Panc1 (cell line): Measurements from ENCODE around the gene TMEM63B. TPM values are rescaled to one million over a fixed set of nuclear protein-coding genes. Genes with fewer than 3 reads are reported as not detected.

ENCODE experiments used
- ATAC-seq: fragments of 200-7000 bp; cut with Tn5 transposase; 2 replicates; pipeline ENCODE4 v1.9.1; 2020; ENCODE audit warnings: mild to moderate bottlenecking, moderate library complexity
- BruUV-seq: library from RNA; stranded (reverse); fragments of 400-500 nt; replicated peaks from 2 replicates; lab custom pipeline; 2021; lab: Mats Ljungman, UMichigan
- CTCF ChIA-PET: fragments of 300-600 bp; sonication (Branson Sonifier 250); formaldehyde crosslinking; loops from one replicate; lab custom pipeline; 2022; ENCODE audit warnings: antibody characterized with exemption; lab: Charles Lee
- POLR2A ChIA-PET: fragments of 300-600 bp; sonication (Branson Sonifier 250); formaldehyde crosslinking; loops from one replicate; lab custom pipeline; 2022; ENCODE audit warnings: antibody characterized with exemption; lab: Charles Lee
- DNase-seq: peaks from one replicate; pipeline ENCODE4 v3.0.0-alpha.2; 2010; ENCODE audit warnings: low read depth, low spot score
- H3K27ac ChIP-seq: 2 replicates; pipeline ENCODE4 v1.5.1; 2011; ENCODE audit warnings: mild to moderate bottlenecking, low read length, inconsistent platforms
- H3K27me3 ChIP-seq: fragments of 200-500 bp; sonication (Bioruptor generic); 2 replicates; pipeline ENCODE4 v1.6.0; 2014; ENCODE audit warnings: low read length, inconsistent platforms; ENCODE audit not compliant: control insufficient read depth, insufficient read depth
- H3K36me3 ChIP-seq: fragments of 200-500 bp; sonication (Bioruptor generic); 2 replicates; pipeline ENCODE4 v1.5.1; 2014; ENCODE audit warnings: inconsistent platforms, mild to moderate bottlenecking, low read length, moderate library complexity; ENCODE audit not compliant: control insufficient read depth, insufficient read depth
- H3K4me1 ChIP-seq: 2 replicates; pipeline ENCODE4 v1.5.1; 2011; ENCODE audit warnings: inconsistent platforms, mild to moderate bottlenecking, low read length, moderate library complexity; ENCODE audit not compliant: control insufficient read depth, insufficient read depth
- H3K4me3 ChIP-seq, 2 experiments: 2 replicates each; pipeline ENCODE4 v1.5.1; 2011 to 2012; ENCODE audit warnings: low read depth in 2 of 2, low read length in 2 of 2, mild to moderate bottlenecking in 2 of 2, inconsistent platforms in 1 of 2, moderate library complexity in 1 of 2
- H3K9me3 ChIP-seq: fragments of 200-500 bp; sonication (Bioruptor generic); 2 replicates; pipeline ENCODE4 v1.5.1; 2014; ENCODE audit warnings: low read depth, mild to moderate bottlenecking, inconsistent platforms, low read length, moderate library complexity; ENCODE audit not compliant: control insufficient read depth, insufficient read depth
- POLR2AphosphoS5 ChIP-seq: IDR thresholded peaks from 2 replicates; pipeline ENCODE4 v1.6.1; 2012; ENCODE audit warnings: mild to moderate bottlenecking, low read depth, low read length, moderate library complexity
- SIN3A ChIP-seq: IDR thresholded peaks from 2 replicates; pipeline ENCODE4 v1.6.1; 2012; ENCODE audit warnings: low read depth, mild to moderate bottlenecking, low read length, moderate library complexity, borderline replicate concordance; ENCODE audit not compliant: insufficient read depth
- TCF7L2 ChIP-seq: IDR thresholded peaks from 2 replicates; pipeline ENCODE4 v1.6.1; 2011; ENCODE audit warnings: mild to moderate bottlenecking, low read depth, low read length, inconsistent platforms
- in situ Hi-C: cut with HindIII; loops from 2 replicates; pipeline ENCODE4 v1.10.0; 2016; ENCODE audit warnings: low sequenced_read_pairs, low pct_unique_long_range_greater_than_20kb
- intact Hi-C: fragments of 100-400 bp; cut with micrococcal nuclease; formaldehyde crosslinking; loops from one replicate; pipeline ENCODE4 v1.10.0; 2022; ENCODE audit not compliant: unreplicated experiment
- total RNA-seq: library from RNA; stranded (reverse); gene quantifications from one replicate; pipeline ENCODE4 v1.2.1, GENCODE V29; 2021; ENCODE audit not compliant: unreplicated experiment
- TF ChIP-seq, protein P1 (sequence below), 2 experiments: IDR thresholded peaks; 2 replicates each; pipeline ENCODE4 v1.6.1; 2011 to 2012; ENCODE audit warnings: low read depth in 2 of 2, control low read depth in 1 of 2, low read length in 1 of 2, mild to moderate bottlenecking in 1 of 2, moderate library complexity in 1 of 2; ENCODE audit not compliant: insufficient read depth in 1 of 2
- TF ChIP-seq, protein P2 (sequence below): fragments of 450-650 bp; IDR thresholded peaks from 2 replicates; pipeline ENCODE4 v1.5.1; 2017; ENCODE audit warnings: mild to moderate bottlenecking

Gene TMEM63B
- total RNA-seq, 1 experiment from 2014 or later, result 54.1 TPM

DNA sequence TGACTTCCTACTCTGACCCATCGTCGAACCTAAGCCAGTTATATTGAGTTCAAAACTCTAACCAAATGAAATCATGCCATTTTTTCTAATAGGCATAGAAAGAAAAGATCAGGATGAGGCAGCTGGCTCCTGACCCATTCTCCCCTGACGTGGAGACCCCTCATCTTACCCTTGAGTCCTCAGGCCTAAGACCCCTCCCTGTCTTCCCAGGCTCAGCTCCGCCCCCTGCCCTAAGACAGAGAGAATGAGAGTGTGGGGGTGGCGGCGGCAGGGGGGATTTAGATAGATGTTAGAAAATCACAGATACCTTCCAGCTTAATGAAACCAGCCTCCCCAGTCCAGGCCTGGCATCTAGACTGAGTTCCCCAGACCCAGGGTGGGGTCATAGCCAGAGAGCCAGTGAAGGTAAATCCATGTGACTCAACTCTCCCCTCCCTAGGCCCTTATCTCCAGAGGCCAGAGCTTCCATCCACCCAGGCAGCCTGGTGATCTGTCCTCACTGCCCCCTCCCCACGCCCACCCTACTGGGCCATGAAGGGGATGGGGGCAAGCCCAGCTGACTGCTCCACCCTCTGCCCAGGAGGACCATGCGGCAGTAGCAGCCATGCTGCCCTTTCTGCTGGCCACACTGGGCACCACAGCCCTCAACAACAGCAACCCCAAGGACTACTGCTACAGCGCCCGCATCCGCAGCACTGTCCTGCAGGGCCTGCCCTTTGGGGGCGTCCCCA lies 6.8 kb downstream of the TMEM63B start:
- no TSS peak for BruUV-seq
- ATAC-seq, result no peak
- Histone ChIP-seq H3K27me3 (no peaks in the 10 kb centered on the region), H3K36me3 (no peaks in the 10 kb centered on the region; the same call in 1 of the 2 replicates), H3K4me1 (0 out of 2 replicates have a peak, but pooled peaks cover 3% of the 10 kb centered on the region), H3K27ac (no peak overlapping the region), H3K4me3 (no peak overlapping the region), H3K9me3 (no peaks in the 10 kb centered on the region)
- TF ChIP-seq, protein P1, sequence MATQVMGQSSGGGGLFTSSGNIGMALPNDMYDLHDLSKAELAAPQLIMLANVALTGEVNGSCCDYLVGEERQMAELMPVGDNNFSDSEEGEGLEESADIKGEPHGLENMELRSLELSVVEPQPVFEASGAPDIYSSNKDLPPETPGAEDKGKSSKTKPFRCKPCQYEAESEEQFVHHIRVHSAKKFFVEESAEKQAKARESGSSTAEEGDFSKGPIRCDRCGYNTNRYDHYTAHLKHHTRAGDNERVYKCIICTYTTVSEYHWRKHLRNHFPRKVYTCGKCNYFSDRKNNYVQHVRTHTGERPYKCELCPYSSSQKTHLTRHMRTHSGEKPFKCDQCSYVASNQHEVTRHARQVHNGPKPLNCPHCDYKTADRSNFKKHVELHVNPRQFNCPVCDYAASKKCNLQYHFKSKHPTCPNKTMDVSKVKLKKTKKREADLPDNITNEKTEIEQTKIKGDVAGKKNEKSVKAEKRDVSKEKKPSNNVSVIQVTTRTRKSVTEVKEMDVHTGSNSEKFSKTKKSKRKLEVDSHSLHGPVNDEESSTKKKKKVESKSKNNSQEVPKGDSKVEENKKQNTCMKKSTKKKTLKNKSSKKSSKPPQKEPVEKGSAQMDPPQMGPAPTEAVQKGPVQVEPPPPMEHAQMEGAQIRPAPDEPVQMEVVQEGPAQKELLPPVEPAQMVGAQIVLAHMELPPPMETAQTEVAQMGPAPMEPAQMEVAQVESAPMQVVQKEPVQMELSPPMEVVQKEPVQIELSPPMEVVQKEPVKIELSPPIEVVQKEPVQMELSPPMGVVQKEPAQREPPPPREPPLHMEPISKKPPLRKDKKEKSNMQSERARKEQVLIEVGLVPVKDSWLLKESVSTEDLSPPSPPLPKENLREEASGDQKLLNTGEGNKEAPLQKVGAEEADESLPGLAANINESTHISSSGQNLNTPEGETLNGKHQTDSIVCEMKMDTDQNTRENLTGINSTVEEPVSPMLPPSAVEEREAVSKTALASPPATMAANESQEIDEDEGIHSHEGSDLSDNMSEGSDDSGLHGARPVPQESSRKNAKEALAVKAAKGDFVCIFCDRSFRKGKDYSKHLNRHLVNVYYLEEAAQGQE (IDR thresholded peaks at IDR 0.05; ENCODE audit: insufficient read depth in 1 of 2, low read depth in 2 of 2, low read length in 1 of 2), result no peak
- TF ChIP-seq POLR2AphosphoS5 (no peak), SIN3A (no peak), TCF7L2 (no peak)
- TF ChIP-seq, protein P2, sequence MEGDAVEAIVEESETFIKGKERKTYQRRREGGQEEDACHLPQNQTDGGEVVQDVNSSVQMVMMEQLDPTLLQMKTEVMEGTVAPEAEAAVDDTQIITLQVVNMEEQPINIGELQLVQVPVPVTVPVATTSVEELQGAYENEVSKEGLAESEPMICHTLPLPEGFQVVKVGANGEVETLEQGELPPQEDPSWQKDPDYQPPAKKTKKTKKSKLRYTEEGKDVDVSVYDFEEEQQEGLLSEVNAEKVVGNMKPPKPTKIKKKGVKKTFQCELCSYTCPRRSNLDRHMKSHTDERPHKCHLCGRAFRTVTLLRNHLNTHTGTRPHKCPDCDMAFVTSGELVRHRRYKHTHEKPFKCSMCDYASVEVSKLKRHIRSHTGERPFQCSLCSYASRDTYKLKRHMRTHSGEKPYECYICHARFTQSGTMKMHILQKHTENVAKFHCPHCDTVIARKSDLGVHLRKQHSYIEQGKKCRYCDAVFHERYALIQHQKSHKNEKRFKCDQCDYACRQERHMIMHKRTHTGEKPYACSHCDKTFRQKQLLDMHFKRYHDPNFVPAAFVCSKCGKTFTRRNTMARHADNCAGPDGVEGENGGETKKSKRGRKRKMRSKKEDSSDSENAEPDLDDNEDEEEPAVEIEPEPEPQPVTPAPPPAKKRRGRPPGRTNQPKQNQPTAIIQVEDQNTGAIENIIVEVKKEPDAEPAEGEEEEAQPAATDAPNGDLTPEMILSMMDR, result no peak
- in situ Hi-C loops, result no loop called here
- ChIA-PET CTCF (no interaction called here), POLR2A (interaction anchor here (0.6 to 0.7 kb wide), 2 partner anchors 10 to 171 kb away, joined by 3 to 4 read pairs; no protein-coding TSS in a partner anchor)
- no peak for DNase-seq
- intact Hi-C loops, result no loop called here

DNA sequence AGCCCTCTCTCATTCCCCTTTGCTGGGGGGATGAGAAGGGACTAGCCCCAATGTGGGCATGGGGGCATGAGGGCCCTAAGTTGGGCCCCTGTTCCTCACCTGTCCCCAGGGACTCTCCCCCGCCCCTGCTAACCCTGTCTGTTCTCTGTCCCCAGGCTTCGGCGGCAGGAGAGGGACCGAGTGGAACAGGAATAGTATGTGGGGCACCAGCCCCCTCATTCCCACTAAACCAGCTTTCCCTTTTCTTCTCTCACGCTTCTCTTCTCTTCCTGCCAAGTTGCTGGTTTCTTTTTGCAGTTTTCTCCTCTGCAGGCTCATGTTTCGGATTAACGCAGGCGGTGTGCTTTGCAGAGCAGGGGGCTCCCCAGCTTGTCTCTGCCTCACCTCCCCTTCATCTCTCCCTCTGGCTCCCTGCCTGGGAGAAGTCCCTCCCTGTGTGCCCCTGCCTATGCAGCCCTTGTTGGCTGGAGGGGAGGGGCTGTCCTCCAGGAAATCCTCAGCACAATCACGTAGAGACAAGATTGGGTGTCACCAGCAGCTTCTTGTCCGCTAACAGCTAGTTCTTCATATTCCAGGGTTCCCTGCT lies 7.9 kb downstream of the TMEM63B start:
- ChIA-PET CTCF (no interaction called here), POLR2A (no interaction called here)
- Histone ChIP-seq H3K4me3 (no peak overlapping the region), H3K27me3 (no peaks in the 10 kb centered on the region), H3K4me1 (0 out of 2 replicates have a peak, but pooled peaks cover 3% of the 10 kb centered on the region), H3K27ac (no peak overlapping the region), H3K9me3 (no peaks in the 10 kb centered on the region), H3K36me3 (no peaks in the 10 kb centered on the region; the same call in 1 of the 2 replicates)
- TF ChIP-seq, protein P1 (IDR thresholded peaks at IDR 0.05; ENCODE audit: insufficient read depth in 1 of 2, low read depth in 2 of 2, low read length in 1 of 2), result no peak
- TF ChIP-seq, protein P2, result no peak
- TF ChIP-seq SIN3A, result no peak
- no peak for TF ChIP-seq POLR2AphosphoS5
- TF ChIP-seq TCF7L2, result no peak
- in situ Hi-C loops, result no loop called here
- DNase-seq, result no peak
- BruUV-seq, result no TSS peak
- ATAC-seq, result no peak
- intact Hi-C loops, result no loop called here
